NCI-H2029 treated with DMSO at 0.1 percent for 48 hours (cell line): ENCODE data around the gene CASZ1.

Experiments used
- DNase-seq: peaks from one replicate; lab custom pipeline; 2025; lab: John Stamatoyannopoulos, UW

CASZ1 gene

GRCh38 chr1:10793129-10793651 is 3.3 kb downstream of the CASZ1 start:
- peak; percentile 61 for DNase-seq

- DNase-seq: peak; percentile 76
These were observed 5.1 kb downstream of the CASZ1 start for GRCh38 chr1:10791105-10791951.

GRCh38 chr1:10789803-10790702 is 6.4 kb downstream of the CASZ1 start:
- no peak for DNase-seq

GRCh38 chr1:10789047-10789791 is 7.2 kb downstream of the CASZ1 start:
- DNase-seq: no peak

GRCh38 chr1:10788592-10789006 is 7.8 kb downstream of the CASZ1 start:
- DNase-seq: no peak

- no peak for DNase-seq
These were observed 9.2 kb downstream of the CASZ1 start for GRCh38 chr1:10787286-10787685.

GRCh38 chr1:10785728-10786638 is 10.5 kb downstream of the CASZ1 start:
- DNase-seq: no peak

GRCh38 chr1:10784998-10785727 is 11.3 kb downstream of the CASZ1 start:
- no peak for DNase-seq

- no peak for DNase-seq
These were observed 13.8 kb downstream of the CASZ1 start for GRCh38 chr1:10782491-10783244.

GRCh38 chr1:10781137-10781536 is 15.3 kb downstream of the CASZ1 start:
- no peak for DNase-seq

- no peak for DNase-seq
These were observed 16.6 kb downstream of the CASZ1 start for GRCh38 chr1:10779841-10780240.

- peak; percentile 50 for DNase-seq
These were observed 17.2 kb downstream of the CASZ1 start for GRCh38 chr1:10779201-10779600.

GRCh38 chr1:10778640-10779039 is 17.8 kb downstream of the CASZ1 start:
- DNase-seq: no peak

- DNase-seq: no peak
These were observed 18.5 kb downstream of the CASZ1 start for GRCh38 chr1:10777749-10778574.

- no peak for DNase-seq
These were observed 20.1 kb downstream of the CASZ1 start for GRCh38 chr1:10776190-10776905.

GRCh38 chr1:10775763-10776162 is 20.7 kb downstream of the CASZ1 start:
- no peak for DNase-seq

GRCh38 chr1:10774615-10775310 is 21.7 kb downstream of the CASZ1 start:
- DNase-seq: no peak
